GM23338 (cell line): Measurements from ENCODE around the gene MSH4.
"Not testable (repeated sequence)": the region's sequence is repeated elsewhere in the genome, so short reads cannot be mapped to it uniquely, and the experiment has no call there.

Source experiments
- EZH2 ChIP-seq: fragments of 200-600 bp; sonication (generic); IDR thresholded peaks from one replicate; pipeline ENCODE4 v1.8.0; 2017; ENCODE audit warnings: antibody characterized with exemption, mild to moderate bottlenecking, low read depth; ENCODE audit not compliant: unreplicated experiment
- TF ChIP-seq, protein P1 (sequence below), 2 experiments: fragments of 200-600 bp in 1 of 2; sonication (generic) in 1 of 2; conservative IDR thresholded peaks; 2 replicates each; pipeline versions ENCODE4 v1.5.1 to v1.6.1; 2016 to 2017; ENCODE audit warnings: antibody characterized with exemption in 2 of 2, low read depth in 2 of 2, mild to moderate bottlenecking in 2 of 2, moderate library complexity in 1 of 2

DNA sequence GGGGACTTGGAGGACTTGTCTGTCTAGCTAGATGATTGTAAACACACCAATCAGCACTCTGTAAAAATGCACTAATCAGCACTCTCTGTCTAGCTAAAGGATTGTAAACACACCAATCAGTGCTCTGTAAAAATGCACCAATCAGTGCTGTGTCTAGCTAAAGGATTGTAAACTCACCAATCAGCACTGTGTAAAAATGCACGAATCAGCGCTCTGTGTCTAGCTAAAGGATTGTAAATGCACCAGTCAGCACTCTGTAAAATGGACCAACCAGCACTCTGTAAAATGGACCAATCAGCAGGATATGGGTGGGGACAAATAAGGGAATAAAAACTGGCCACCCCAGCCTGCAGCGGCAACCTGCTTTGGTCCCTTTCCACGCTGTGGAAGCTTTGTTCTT is 38.1 kb upstream of the MSH4 start:
- TF ChIP-seq EZH2, result not testable (repeated sequence)
- TF ChIP-seq, protein P1, sequence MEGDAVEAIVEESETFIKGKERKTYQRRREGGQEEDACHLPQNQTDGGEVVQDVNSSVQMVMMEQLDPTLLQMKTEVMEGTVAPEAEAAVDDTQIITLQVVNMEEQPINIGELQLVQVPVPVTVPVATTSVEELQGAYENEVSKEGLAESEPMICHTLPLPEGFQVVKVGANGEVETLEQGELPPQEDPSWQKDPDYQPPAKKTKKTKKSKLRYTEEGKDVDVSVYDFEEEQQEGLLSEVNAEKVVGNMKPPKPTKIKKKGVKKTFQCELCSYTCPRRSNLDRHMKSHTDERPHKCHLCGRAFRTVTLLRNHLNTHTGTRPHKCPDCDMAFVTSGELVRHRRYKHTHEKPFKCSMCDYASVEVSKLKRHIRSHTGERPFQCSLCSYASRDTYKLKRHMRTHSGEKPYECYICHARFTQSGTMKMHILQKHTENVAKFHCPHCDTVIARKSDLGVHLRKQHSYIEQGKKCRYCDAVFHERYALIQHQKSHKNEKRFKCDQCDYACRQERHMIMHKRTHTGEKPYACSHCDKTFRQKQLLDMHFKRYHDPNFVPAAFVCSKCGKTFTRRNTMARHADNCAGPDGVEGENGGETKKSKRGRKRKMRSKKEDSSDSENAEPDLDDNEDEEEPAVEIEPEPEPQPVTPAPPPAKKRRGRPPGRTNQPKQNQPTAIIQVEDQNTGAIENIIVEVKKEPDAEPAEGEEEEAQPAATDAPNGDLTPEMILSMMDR (conservative IDR thresholded peaks at IDR 0.05; ENCODE audit: low read depth in 2 of 2), result not testable (repeated sequence)
